ENCODE measurements around the gene NLRP14.

The NLRP14 gene

DNA sequence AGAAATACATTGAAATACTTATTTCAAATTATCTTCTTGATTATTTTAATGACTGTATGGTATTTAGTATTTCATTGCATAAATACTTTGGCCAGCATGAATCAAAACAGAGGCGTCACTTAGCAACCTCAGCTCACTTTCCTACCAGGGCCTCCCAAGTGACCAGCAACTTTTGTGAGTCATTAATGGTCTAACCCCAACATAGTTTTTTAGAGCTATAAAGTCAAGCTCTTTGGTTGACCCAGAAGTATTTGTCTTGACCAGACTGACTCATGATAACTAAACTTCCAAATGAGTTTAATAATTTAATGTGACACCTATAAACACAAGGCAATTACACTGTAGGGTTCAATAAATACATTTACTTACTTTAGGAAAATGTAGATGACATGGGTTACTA, 40.6 kb downstream of the NLRP14 start:
- DNase-seq = no peak

DNA sequence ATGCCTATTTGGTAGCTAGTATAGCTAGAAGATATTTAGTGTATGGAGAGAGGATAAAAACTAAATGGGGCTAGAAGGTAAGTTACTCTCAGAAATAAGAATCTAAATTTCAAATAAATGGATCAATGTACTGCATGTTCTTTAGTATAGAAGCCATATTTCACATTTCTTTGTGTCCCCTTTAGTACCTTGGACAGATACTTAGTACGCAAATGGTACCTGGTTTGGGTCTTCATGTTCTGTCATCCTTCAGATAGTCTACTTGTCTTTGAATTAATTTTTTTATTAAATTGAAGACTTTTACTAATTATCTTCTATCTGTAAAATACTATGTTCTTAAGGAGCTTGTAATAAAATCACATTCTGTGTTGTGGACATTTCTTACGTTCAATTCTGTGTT, 42.3 kb downstream of the NLRP14 start:
- DNase-seq = no peak

DNA sequence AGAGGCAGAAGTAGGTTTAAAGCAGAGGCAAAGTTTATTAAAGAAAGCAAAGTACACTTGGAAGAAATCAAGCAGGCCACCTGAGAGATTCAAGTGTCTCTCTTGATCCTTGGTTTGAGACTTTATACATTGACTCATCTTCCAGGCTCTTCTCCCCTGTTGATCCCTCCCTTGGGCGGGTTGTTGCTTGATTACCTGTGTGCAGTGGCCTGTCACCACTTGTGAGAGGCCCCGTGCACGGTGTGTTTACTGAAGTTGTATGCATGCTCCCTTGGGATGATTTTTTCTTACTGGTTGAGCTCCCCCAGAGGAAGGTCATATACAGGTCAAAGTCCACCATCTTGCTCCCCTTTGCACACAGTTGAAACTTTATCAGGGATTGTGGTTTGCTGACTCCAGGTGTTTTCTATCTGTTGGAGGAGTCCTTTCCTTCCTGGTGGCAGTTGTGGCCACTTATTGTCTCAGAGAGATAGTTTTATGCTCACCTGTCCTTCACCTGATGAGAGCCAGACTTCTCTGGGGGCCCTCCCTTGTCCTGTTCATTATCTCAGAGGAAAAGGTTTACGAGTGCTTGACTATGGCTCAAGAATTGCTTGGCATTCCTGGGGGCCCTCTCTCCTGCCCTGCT, 52.2 kb downstream of the NLRP14 start:
- DNase-seq = no peak

DNA sequence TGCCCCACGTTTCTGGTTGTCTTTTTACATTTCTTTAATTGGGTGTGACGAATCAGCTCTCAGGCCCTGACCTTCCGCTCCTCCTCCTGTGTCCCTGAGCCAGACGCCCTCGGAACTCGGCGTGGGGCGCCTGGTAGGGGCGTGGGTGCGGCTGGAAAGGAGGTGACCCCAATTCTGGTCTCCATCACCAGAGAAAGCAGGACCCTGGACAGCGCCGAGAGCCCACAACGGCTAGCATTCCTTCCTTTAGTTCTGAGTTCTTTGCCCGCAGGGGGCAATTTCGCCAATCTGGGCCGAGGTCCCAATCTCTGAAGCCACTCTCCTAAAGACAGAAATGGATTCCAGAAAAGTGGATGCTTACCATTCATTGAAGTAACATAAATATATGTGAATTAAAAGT, 56.8 kb downstream of the NLRP14 start:
- DNase-seq = no peak

DNA sequence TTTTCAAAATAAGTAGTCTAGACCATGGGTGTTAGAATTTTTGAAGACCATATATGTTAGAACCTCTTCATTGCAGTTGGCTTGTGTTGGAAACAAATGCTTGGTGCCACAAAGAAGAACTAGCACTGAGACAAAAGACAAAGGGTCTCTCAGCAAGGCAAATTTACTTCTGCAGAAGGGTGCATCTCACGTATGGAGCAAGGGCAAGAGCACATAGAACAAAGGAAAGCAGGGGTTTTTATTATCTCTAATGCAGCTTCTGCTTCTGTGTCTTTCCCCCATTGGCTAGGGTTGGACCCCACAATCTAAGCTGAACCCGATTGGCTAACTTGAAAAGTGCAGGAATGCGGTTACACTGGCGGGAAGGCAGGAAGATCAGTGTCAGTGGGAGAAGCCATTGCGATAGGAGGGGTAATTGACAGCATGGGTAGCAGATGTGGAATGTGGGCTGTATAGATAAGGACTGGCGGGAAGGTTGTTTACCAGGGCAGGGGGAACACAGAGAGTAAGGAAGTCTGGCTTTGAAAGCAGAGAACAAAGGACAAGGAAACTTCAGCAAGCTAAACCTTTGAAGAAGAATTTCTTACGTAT, 59.4 kb downstream of the NLRP14 start:
- DNase-seq = no peak

DNA sequence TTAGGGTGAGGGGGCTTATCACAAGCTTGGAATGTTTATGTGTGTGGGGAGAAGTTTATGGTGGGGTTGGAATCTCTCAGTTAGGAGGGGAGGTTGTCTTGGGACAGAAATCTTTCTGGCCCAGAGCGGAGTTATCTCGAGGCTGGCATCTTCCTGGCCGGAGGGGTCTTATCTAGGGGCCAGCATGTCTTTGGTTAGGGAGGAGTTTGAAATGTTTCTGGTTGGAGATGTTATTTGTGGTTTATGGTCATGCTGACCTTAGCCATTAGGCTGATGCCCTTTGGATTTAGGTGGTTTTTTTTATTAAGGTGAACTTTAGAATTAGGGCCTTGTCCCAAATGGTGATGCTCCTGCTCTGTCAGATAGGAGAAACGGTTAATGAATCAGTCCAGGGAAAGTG, 60.6 kb downstream of the NLRP14 start:
- DNase-seq = no peak

DNA sequence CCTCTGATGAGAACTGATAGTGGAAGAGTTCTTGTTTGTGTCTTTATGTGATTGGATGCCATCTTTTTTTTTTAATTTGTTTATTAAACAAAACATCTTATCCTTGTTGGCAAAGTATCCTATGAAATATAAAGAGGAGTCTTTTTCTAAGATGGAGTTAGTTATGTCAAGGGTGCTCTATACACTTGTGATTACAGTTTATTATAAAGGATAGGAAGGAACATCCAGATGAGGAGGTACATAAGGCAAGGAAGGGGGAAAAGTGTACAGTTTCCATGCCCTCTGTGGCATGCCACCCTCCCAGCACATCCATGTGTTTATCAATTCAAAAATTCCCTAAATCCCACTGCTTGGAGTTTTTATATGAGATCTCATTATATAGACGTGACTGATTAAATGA, 61.2 kb downstream of the NLRP14 start:
- DNase-seq = no peak

DNA sequence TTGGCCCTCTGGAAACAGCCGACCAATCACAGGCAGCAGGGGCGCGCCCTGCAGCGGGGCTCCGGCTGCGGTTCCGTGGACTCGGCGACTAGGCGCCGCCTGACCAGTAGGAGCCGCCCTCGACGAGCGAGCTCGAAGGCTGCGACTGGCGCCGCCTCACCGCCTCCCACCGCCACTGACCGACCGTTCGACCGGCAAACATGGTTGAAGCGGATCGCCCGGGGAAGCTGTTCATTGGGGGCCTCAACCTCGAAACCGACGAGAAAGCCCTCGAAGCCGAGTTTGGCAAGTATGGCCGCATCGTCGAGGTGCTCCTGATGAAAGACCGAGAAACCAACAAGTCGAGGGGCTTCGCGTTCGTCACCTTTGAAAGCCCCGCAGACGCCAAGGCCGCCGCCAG, 68.6 kb downstream of the NLRP14 start, which contains the start of gene RBMXL2:
Gene RBMXL2 (plus strand): TSS at position 78 of the 400 bp plus-strand sequence. CDS start 123 bp downstream, at position 201.
- no peak for DNase-seq

DNA sequence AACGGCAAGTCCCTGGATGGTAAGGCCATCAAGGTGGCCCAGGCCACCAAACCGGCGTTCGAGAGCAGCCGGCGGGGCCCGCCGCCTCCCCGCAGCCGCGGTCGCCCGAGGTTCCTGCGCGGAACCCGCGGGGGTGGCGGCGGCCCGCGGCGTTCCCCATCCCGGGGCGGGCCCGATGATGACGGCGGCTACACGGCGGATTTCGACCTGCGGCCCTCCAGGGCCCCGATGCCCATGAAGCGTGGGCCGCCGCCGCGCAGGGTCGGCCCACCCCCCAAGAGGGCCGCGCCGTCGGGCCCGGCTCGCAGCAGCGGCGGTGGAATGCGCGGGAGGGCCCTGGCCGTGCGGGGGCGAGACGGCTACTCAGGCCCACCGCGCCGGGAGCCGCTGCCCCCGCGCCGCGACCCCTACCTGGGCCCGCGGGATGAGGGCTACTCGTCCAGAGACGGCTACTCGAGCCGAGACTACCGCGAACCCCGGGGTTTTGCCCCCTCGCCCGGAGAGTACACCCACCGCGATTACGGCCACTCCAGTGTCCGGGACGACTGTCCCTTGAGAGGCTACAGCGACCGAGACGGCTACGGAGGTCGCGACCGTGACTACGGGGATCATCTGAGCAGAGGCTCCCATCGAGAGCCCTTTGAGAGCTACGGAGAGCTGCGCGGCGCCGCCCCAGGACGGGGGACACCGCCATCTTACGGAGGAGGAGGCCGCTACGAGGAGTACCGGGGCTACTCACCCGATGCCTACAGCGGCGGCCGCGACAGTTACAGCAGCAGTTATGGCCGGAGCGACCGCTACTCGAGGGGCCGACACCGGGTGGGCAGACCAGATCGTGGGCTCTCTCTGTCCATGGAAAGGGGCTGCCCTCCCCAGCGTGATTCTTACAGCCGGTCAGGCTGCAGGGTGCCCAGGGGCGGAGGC, 69.3 kb downstream of the NLRP14 start:
- no peak for DNase-seq

DNA sequence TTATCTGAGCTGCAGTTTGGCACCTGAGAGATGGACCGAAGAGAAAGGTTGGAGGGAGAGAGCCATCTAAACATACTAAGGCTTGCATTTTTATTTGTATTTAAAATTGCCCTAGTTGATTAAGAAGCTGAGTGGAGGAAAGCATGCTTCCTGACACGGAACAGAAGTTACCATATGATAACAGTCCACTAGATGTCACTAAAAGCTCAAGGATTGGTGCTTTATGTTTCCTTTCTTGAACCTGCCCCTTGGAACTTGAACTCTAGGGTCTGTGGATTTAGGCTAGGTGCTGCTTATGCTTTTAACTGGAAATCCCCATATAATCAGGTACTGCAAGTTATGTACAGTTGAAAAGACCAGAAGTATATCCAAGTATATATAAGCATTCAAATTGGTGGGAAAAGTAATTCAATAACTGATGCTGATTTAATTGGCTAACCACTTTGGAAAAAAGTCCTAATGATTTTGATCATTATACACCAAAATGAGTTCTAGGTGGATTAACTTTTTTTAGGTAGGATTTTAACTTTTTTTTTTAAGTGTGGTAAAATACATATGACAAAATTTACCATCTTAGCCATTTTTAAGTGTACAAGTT, 78.1 kb downstream of the NLRP14 start:
- DNase-seq = peak; percentile 54

DNA sequence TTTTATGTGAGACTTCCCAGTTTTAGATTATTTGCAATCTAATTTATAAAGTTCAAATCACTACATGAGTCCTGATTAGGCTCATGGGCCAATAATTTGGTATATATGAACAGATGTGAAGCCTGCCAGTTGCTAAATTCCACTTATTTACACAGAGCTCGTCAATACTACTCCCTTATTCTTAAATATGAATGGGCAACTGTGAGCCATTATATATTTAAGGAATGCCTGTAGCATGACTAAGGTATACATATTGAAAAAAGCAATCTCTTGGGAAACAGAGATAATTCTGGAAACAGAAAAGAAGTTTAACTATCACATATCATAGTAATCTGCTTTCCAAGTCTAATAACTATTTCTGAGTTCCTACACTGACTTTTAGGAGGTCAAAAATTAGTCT, 95.5 kb downstream of the NLRP14 start:
- no peak for DNase-seq

DNA sequence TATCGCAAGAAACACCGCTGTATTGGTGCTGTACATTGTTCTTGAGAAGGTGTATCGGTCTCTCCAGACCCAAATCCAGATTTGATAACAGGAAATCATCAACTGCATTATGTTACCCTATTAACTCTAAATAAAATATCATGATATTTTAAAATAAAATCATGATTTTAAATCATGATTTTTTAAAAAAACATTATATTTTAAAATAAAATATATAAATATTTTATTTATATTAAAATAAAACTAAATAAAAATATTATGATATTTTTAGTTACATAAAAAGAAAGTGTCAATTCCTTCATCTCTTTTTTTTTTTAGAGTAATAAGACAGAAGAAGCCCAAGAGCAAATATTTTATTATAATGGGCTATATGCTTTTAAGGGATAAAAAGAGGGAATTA, 96.1 kb downstream of the NLRP14 start:
- DNase-seq = no peak
